Loucy (cell line): ENCODE results near the gene MEF2A.

Source experiments
- H2AFZ ChIP-seq: fragments of 200-600 bp; sonication (generic); 2 replicates; pipeline ENCODE4 v1.6.0; 2016; ENCODE audit warnings: antibody characterized with exemption, mild to moderate bottlenecking, low read length, moderate library complexity
- H3F3A ChIP-seq: fragments of 200-600 bp; 2 replicates; pipeline ENCODE4 v1.6.0; 2016; ENCODE audit warnings: antibody characterized with exemption, low read depth, mild to moderate bottlenecking
- H3K27me3 ChIP-seq: fragments of 200-600 bp; sonication (generic); 2 replicates; pipeline ENCODE4 v1.6.1; 2014; ENCODE audit warnings: low read length, mild to moderate bottlenecking; ENCODE audit not compliant: insufficient read depth, poor library complexity, severe bottlenecking
- H3K36me3 ChIP-seq: fragments of 200-600 bp; sonication (generic); 2 replicates; pipeline ENCODE4 v1.6.1; 2016; ENCODE audit warnings: low read length; ENCODE audit not compliant: insufficient read depth
- H3K4me1 ChIP-seq: fragments of 200-600 bp; sonication (generic); 2 replicates; pipeline ENCODE4 v1.5.1; 2014; ENCODE audit warnings: low read length, mild to moderate bottlenecking; ENCODE audit not compliant: insufficient read depth, poor library complexity, severe bottlenecking
- H3K4me2 ChIP-seq: fragments of 200-600 bp; sonication (generic); 2 replicates; pipeline ENCODE4 v1.6.0; 2014; ENCODE audit warnings: antibody characterized with exemption, low read length, low read depth, mild to moderate bottlenecking; ENCODE audit not compliant: poor library complexity, severe bottlenecking
- H3K4me3 ChIP-seq: fragments of 200-600 bp; sonication (generic); 2 replicates; pipeline ENCODE4 v1.5.1; 2014; ENCODE audit warnings: low read length, mild to moderate bottlenecking, mixed read lengths; ENCODE audit not compliant: poor library complexity, severe bottlenecking
- H3K79me2 ChIP-seq: fragments of 200-600 bp; sonication (generic); 2 replicates; pipeline ENCODE4 v1.6.1; 2014; ENCODE audit warnings: low read length; ENCODE audit not compliant: insufficient read depth
- H3K9ac ChIP-seq: fragments of 200-600 bp; sonication (generic); 2 replicates; pipeline ENCODE4 v1.6.0; 2014; ENCODE audit warnings: mild to moderate bottlenecking, low read depth, low read length, moderate library complexity; ENCODE audit not compliant: poor library complexity, severe bottlenecking
- H3K9me2 ChIP-seq: fragments of 200-600 bp; sonication (generic); replicated peaks from 2 replicates; pipeline ENCODE4 v1.6.1; 2016; ENCODE audit warnings: low read depth, low read length, mixed read lengths
- H3K9me3 ChIP-seq: fragments of 200-600 bp; sonication (generic); 2 replicates; pipeline ENCODE4 v1.6.1; 2014; ENCODE audit warnings: mild to moderate bottlenecking, antibody characterized with exemption, low read length, low read depth; ENCODE audit not compliant: insufficient read depth
- H4K20me1 ChIP-seq: fragments of 200-600 bp; sonication (generic); 2 replicates; pipeline ENCODE4 v1.6.0; 2014; ENCODE audit warnings: antibody characterized with exemption, low read length, mild to moderate bottlenecking; ENCODE audit not compliant: insufficient read depth, poor library complexity, severe bottlenecking
- EZH2phosphoT487 ChIP-seq: fragments of 200-600 bp; IDR thresholded peaks from 2 replicates; pipeline ENCODE4 v1.6.1; 2018; ENCODE audit warnings: antibody characterized with exemption, mild to moderate bottlenecking, moderate library complexity, borderline replicate concordance
- TF ChIP-seq, protein P1 (sequence below): fragments of 200-600 bp; sonication (generic); conservative IDR thresholded peaks from 2 replicates; pipeline ENCODE4 v1.5.1; 2014; ENCODE audit warnings: mild to moderate bottlenecking, antibody characterized with exemption, low read length

MEF2A gene

DNA sequence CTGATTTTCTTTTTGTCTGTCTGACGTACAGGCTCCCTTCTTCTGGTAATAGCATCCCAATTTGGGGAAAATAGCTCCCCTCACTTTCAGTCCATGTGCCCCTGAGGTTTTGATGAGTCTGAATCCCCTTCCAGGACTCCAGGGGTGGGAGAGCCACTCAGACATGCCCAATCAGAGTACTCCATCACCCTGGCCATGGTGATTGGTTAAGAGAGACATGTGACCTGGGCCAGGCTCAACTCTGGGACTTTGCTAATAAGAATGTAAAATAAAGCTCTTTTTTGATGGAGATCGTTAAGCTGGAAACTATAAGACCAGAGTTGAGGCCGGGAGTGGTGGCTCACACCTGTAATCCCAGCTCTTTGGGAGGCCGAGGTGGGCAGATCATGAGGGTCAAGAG, 9.2 kb upstream of the MEF2A start:
- no peaks in the 10 kb centered on the region for H3K9me2 ChIP-seq
- H3K4me2 ChIP-seq: no peak overlapping the region
- H3K9ac ChIP-seq: no peak overlapping the region
- H3K36me3 ChIP-seq: no peaks in the 10 kb centered on the region
- no peak overlapping the region for H2AFZ ChIP-seq
- no peaks in the 10 kb centered on the region for H3K79me2 ChIP-seq
- H4K20me1 ChIP-seq: no peaks in the 10 kb centered on the region
- no peaks in the 10 kb centered on the region for H3K27me3 ChIP-seq
- no peak overlapping the region for H3K4me3 ChIP-seq
- H3K9me3 ChIP-seq: no peaks in the 10 kb centered on the region
- no peak for TF ChIP-seq EZH2phosphoT487
- TF ChIP-seq, protein P1, sequence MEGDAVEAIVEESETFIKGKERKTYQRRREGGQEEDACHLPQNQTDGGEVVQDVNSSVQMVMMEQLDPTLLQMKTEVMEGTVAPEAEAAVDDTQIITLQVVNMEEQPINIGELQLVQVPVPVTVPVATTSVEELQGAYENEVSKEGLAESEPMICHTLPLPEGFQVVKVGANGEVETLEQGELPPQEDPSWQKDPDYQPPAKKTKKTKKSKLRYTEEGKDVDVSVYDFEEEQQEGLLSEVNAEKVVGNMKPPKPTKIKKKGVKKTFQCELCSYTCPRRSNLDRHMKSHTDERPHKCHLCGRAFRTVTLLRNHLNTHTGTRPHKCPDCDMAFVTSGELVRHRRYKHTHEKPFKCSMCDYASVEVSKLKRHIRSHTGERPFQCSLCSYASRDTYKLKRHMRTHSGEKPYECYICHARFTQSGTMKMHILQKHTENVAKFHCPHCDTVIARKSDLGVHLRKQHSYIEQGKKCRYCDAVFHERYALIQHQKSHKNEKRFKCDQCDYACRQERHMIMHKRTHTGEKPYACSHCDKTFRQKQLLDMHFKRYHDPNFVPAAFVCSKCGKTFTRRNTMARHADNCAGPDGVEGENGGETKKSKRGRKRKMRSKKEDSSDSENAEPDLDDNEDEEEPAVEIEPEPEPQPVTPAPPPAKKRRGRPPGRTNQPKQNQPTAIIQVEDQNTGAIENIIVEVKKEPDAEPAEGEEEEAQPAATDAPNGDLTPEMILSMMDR: no peak
- no peaks in the 10 kb centered on the region for H3F3A ChIP-seq
- H3K4me1 ChIP-seq: no peaks in the 10 kb centered on the region

DNA sequence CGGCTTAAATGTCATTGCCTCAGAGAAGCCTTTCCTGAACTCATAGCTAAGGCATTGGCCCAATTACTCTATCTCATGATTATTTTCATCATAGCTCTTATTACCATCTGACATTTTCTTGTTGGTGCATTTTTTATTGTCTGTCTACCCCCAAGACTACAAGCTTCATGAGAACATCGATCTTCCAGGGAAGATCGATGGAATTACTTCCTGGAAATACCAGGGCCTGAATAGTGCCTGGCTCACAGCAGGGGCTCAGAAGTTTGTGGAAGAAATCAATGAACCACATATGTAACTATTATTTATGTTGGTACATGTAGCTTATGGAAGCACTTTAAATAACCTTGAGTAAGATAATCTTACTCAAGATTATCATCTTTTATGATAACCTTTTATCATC, 7.7 kb upstream of the MEF2A start:
- H3K4me2 ChIP-seq: no peak overlapping the region
- TF ChIP-seq EZH2phosphoT487: no peak
- TF ChIP-seq, protein P1: no peak
- H3K9me2 ChIP-seq: no peaks in the 10 kb centered on the region
- H3K79me2 ChIP-seq: no peaks in the 10 kb centered on the region
- no peaks in the 10 kb centered on the region for H3K9me3 ChIP-seq
- H3K36me3 ChIP-seq: no peaks in the 10 kb centered on the region
- H2AFZ ChIP-seq: no peak overlapping the region
- no peaks in the 10 kb centered on the region for H3F3A ChIP-seq
- peaks cover 12% of the 10 kb centered on the region for H3K4me1 ChIP-seq
- no peak overlapping the region for H3K9ac ChIP-seq
- no peaks in the 10 kb centered on the region for H4K20me1 ChIP-seq
- no peaks in the 10 kb centered on the region for H3K27me3 ChIP-seq
- no peak overlapping the region for H3K4me3 ChIP-seq

DNA sequence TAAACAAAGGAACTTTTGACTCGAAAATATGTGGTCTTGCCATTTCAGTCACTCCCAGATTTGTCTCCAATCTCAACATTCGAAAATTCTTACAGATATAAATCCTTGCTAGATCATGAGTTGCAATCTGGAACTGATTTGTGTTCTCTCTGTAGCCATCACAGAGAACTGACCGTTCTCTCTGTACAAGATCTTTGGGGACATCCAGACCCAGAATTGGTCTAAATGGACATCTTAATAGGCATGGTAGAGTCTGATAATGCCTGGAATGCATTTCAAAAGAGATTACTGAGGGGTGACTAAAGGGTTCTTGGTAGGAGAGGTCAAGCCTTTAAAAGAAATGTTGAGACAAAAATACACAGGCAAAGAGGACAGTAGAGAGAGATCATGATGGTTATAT, 7.2 kb upstream of the MEF2A start:
- no peaks in the 10 kb centered on the region for H3K36me3 ChIP-seq
- H4K20me1 ChIP-seq: no peaks in the 10 kb centered on the region
- no peaks in the 10 kb centered on the region for H3F3A ChIP-seq
- H3K4me3 ChIP-seq: no peak overlapping the region
- no peaks in the 10 kb centered on the region for H3K9me2 ChIP-seq
- H3K9ac ChIP-seq: no peak overlapping the region
- no peak overlapping the region for H3K4me2 ChIP-seq
- H3K27me3 ChIP-seq: no peaks in the 10 kb centered on the region
- H2AFZ ChIP-seq: no peak overlapping the region
- no peaks in the 10 kb centered on the region for H3K9me3 ChIP-seq
- H3K79me2 ChIP-seq: no peaks in the 10 kb centered on the region
- H3K4me1 ChIP-seq: peaks cover 17% of the 10 kb centered on the region
- no peak for TF ChIP-seq EZH2phosphoT487
- TF ChIP-seq, protein P1: no peak
